Right atrium auricular region (tissue), 2 donors: ENCODE data around the gene EEF2K. TPM values are rescaled to one million over a fixed set of nuclear protein-coding genes. Genes with fewer than 3 reads are reported as not detected.

ENCODE experiments used
- DNase-seq: peaks from one replicate; pipeline ENCODE4 v3.0.0-alpha.2; 2019; ENCODE audit warnings: low spot score
- H3K27ac ChIP-seq, 2 donors: fragments of 200-600 bp; sonication (generic); 1 replicate in 1 of 2; 2 replicates in 1 of 2; pipeline ENCODE4 v1.5.1; 2016 to 2019
- H3K27me3 ChIP-seq, 2 donors: fragments of 200-600 bp; sonication (generic); one replicate each; pipeline versions ENCODE4 v1.5.1 to v1.6.0; 2017 to 2019
- H3K36me3 ChIP-seq: fragments of 200-600 bp; sonication (generic); one replicate; pipeline ENCODE4 v1.5.1; 2016
- H3K4me1 ChIP-seq, 2 donors: fragments of 200-600 bp; sonication (generic); one replicate each; pipeline versions ENCODE4 v1.5.1 to v1.6.0; 2017 to 2019
- H3K4me3 ChIP-seq, 2 donors: fragments of 200-600 bp; sonication (generic); 1 replicate in 1 of 2; 2 replicates in 1 of 2; pipeline ENCODE4 v1.5.1; 2017 to 2019; ENCODE audit warnings: mild to moderate bottlenecking in 1 of 2, moderate library complexity in 1 of 2
- H3K9me3 ChIP-seq, 2 donors: fragments of 200-600 bp; sonication (generic); one replicate each; pipeline ENCODE4 v1.5.1; 2019
- CTCF ChIP-seq, 2 donors: fragments of 200-600 bp; sonication (generic); IDR thresholded peaks; one replicate each; pipeline ENCODE4 v1.5.1; 2019; ENCODE audit warnings: antibody characterized with exemption in 2 of 2
- total RNA-seq, 2 donors: library from RNA; depleted of rRNA; stranded (reverse); fragments of >200 nt; gene quantifications; one replicate each; pipeline ENCODE4 v1.1.0, GENCODE V29; 2016

Gene EEF2K
- total RNA-seq, 2 donors from 2014 or later, result 12.9 to 18.9 TPM

- Histone ChIP-seq H3K4me1 (no peaks in the 10 kb centered on the region), H3K27me3 (no peaks in the 10 kb centered on the region), H3K36me3 (peaks cover 55% of the 10 kb centered on the region), H3K9me3 (no peaks in the 10 kb centered on the region), H3K27ac (no peak overlapping the region), H3K4me3 (no peak overlapping the region)
- DNase-seq, result no peak
- no peak for TF ChIP-seq CTCF (IDR thresholded peaks at IDR 0.05)
Measured at GRCh38 chr16:22278441-22279230, 72.6 kb downstream of the EEF2K start.

GRCh38 chr16:22282254-22282892, 76.3 kb downstream of the EEF2K start:
- H3K27me3 ChIP-seq, result no peaks in the 10 kb centered on the region

DNA sequence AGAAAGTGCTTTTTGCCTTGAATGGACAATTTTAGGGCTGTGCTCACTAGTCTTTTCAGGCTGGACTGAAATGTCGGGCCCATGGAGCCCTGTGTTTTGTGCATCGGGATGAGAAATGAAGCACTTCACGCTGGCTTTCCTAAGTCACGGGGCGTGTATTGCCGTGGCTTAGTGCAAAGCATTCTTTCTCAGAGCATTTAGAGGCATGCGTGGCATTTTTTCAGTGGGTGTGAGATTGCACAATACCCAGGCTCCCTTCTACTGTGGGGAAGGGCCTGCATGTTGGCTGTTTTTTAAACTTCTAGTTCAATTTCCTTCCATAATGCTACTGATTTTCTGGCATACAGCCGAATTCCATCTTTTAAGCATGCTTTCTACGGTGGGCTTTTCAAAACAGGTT, 78.6 kb downstream of the EEF2K start:
- no peak for DNase-seq
- Histone ChIP-seq H3K9me3 (no peaks in the 10 kb centered on the region), H3K4me1 (no peaks in the 10 kb centered on the region), H3K27ac (no peak overlapping the region), H3K36me3 (peaks cover 52% of the 10 kb centered on the region), H3K27me3 (no peaks in the 10 kb centered on the region), H3K4me3 (no peak overlapping the region)
- TF ChIP-seq CTCF (IDR thresholded peaks at IDR 0.05), result no peak

More at GRCh38 chr16:22282254-22282892, 76.3 kb downstream of the EEF2K start:
- Histone ChIP-seq H3K27ac (no peak overlapping the region), H3K36me3 (peaks cover 57% of the 10 kb centered on the region), H3K4me3 (no peak overlapping the region), H3K4me1 (no peaks in the 10 kb centered on the region), H3K9me3 (no peaks in the 10 kb centered on the region)
- DNase-seq, result no peak
- TF ChIP-seq CTCF (IDR thresholded peaks at IDR 0.05), result no peak

DNA sequence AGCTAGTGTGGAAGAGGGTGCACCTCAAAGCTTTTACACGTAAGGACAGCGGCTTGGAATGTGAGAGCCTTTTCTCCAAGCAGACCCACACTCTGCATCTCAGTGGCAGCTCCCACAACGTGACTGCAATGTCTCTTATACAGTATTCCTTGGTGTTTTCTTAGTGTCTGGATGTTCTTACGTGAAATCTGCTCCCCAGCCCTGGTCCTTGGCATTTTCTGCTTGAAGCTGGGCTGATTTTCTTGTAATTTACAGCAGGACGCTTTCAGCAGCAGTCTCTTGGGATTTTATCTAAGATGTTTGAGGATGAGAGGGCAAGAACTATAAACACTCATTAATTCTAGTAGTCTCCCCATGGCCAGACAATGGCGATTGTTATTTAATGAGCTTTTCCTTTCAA, 79.0 kb downstream of the EEF2K start:
- DNase-seq, result no peak
- no peaks in the 10 kb centered on the region for H3K27me3 ChIP-seq
- no peaks in the 10 kb centered on the region for H3K9me3 ChIP-seq
- no peak overlapping the region for H3K4me3 ChIP-seq
- no peaks in the 10 kb centered on the region for H3K4me1 ChIP-seq
- no peak for TF ChIP-seq CTCF (IDR thresholded peaks at IDR 0.05)
- H3K36me3 ChIP-seq, result peaks cover 51% of the 10 kb centered on the region
- H3K27ac ChIP-seq, result no peak overlapping the region

GRCh38 chr16:22291020-22291419, 84.9 kb downstream of the EEF2K start:
- DNase-seq, result no peak
- H3K27me3 ChIP-seq, result no peaks in the 10 kb centered on the region
- H3K36me3 ChIP-seq, result no peaks in the 10 kb centered on the region
- no peak for TF ChIP-seq CTCF (IDR thresholded peaks at IDR 0.05)
- H3K9me3 ChIP-seq, result no peaks in the 10 kb centered on the region
- H3K4me1 ChIP-seq, result peaks cover 0 to under 1% of the 10 kb centered on the region in 2 donors
- no peak overlapping the region for H3K4me3 ChIP-seq
- H3K27ac ChIP-seq, result no peak overlapping the region
